CD14-positive monocyte (primary cell): ENCODE data around the gene GRIN2A. TPM values are rescaled to one million over a fixed set of nuclear protein-coding genes. Genes with fewer than 3 reads are reported as not detected.

Experiments
- DNase-seq, 3 donors: peaks; one replicate each; pipeline ENCODE4 v3.0.0-alpha.2; 2011 to 2022
- H2AFZ ChIP-seq: 2 replicates; pipeline ENCODE4 v1.6.0; 2012; ENCODE audit warnings: mild to moderate bottlenecking, low read depth, low read length, inconsistent platforms; ENCODE audit not compliant: insufficient read depth, poor library complexity, severe bottlenecking
- H3K27ac ChIP-seq, 2 donors: 1 replicate in 1 of 2; 2 replicates in 1 of 2; pipeline ENCODE4 v1.5.1; 2012 to 2013; ENCODE audit warnings: low read length in 2 of 2, control low read depth in 1 of 2, inconsistent platforms in 1 of 2, low read depth in 1 of 2, mild to moderate bottlenecking in 1 of 2
- H3K27me3 ChIP-seq, 2 donors: one replicate each; pipeline versions ENCODE4 v1.6.0 to v1.6.1; 2011 to 2013; ENCODE audit warnings: low read length in 2 of 2; ENCODE audit not compliant: control insufficient read depth in 2 of 2, insufficient read depth in 2 of 2
- H3K36me3 ChIP-seq, 2 donors: replicated peaks in 1 of 2; 1 replicate in 1 of 2; 2 replicates in 1 of 2; pipeline versions ENCODE4 v1.5.1 to v1.6.1; 2012 to 2013; ENCODE audit warnings: low read length in 2 of 2, control low read depth in 1 of 2, inconsistent platforms in 1 of 2, mild to moderate bottlenecking in 1 of 2; ENCODE audit not compliant: insufficient read depth in 2 of 2, control insufficient read depth in 1 of 2
- H3K4me1 ChIP-seq, 2 donors: 1 replicate in 1 of 2; 2 replicates in 1 of 2; pipeline versions ENCODE4 v1.5.1 to v1.6.1; 2012 to 2013; ENCODE audit warnings: low read length in 2 of 2, control low read depth in 1 of 2, inconsistent platforms in 1 of 2, mild to moderate bottlenecking in 1 of 2, moderate library complexity in 1 of 2; ENCODE audit not compliant: insufficient read depth in 2 of 2, control insufficient read depth in 1 of 2
- H3K4me2 ChIP-seq: replicated peaks from 2 replicates; pipeline ENCODE3; 2012; ENCODE audit warnings: low read length, moderate library complexity, mild to moderate bottlenecking; ENCODE audit not compliant: poor library complexity, severe bottlenecking; ENCODE audit errors: extremely low read depth
- H3K4me3 ChIP-seq, 3 experiments: fragments of 200-600 bp in 1 of 3; sonication (generic) in 1 of 3; replicated peaks in 1 of 3; 1 replicate in 2 of 3; 2 replicates in 1 of 3; pipeline ENCODE4 v1.5.1; 2011 to 2013; ENCODE audit warnings: low read length in 3 of 3, mild to moderate bottlenecking in 3 of 3, control low read depth in 2 of 3, low read depth in 2 of 3, inconsistent platforms in 1 of 3, moderate library complexity in 1 of 3
- H3K79me2 ChIP-seq: 2 replicates; pipeline ENCODE4 v1.6.0; 2012; ENCODE audit warnings: mild to moderate bottlenecking, control low read depth, inconsistent platforms, low read length, moderate library complexity; ENCODE audit not compliant: insufficient read depth
- H3K9ac ChIP-seq: 2 replicates; pipeline ENCODE4 v1.6.0; 2017; ENCODE audit warnings: low read length, mild to moderate bottlenecking; ENCODE audit not compliant: insufficient read depth, poor library complexity, severe bottlenecking
- H3K9me3 ChIP-seq, 2 donors: replicated peaks in 1 of 2; 1 replicate in 1 of 2; 2 replicates in 1 of 2; pipeline versions ENCODE4 v1.5.1 to v1.6.1; 2012 to 2013; ENCODE audit warnings: low read length in 2 of 2, control low read depth in 1 of 2; ENCODE audit not compliant: control insufficient read depth in 1 of 2, insufficient read depth in 1 of 2
- H4K20me1 ChIP-seq: 2 replicates; pipeline ENCODE4 v1.6.0; 2012; ENCODE audit warnings: mild to moderate bottlenecking, low read length, control low read depth, moderate library complexity; ENCODE audit not compliant: insufficient read depth
- H3K27ac Mint-ChIP-seq, 7 donors: one replicate each; pipeline ENCODE4 v1.8.0; 2020; ENCODE audit warnings: mild to moderate bottlenecking in 7 of 7, mixed read lengths in 7 of 7, moderate library complexity in 6 of 7, inconsistent platforms in 2 of 7
- H3K27me3 Mint-ChIP-seq, 3 donors: one replicate each; pipeline ENCODE4 v1.8.0; 2021 to 2022; ENCODE audit warnings: low read depth in 3 of 3, mild to moderate bottlenecking in 3 of 3, mixed read lengths in 3 of 3, moderate library complexity in 3 of 3, inconsistent platforms in 1 of 3
- H3K36me3 Mint-ChIP-seq, 2 donors: one replicate each; pipeline ENCODE4 v1.8.0; 2020; ENCODE audit warnings: mixed read lengths in 2 of 2, inconsistent platforms in 1 of 2, mild to moderate bottlenecking in 1 of 2
- H3K4me1 Mint-ChIP-seq: one replicate; pipeline ENCODE4 v1.8.0; 2020; ENCODE audit warnings: mild to moderate bottlenecking, mixed read lengths
- H3K4me3 Mint-ChIP-seq, 2 donors: one replicate each; pipeline ENCODE4 v1.8.0; 2020; ENCODE audit warnings: mild to moderate bottlenecking in 2 of 2, mixed read lengths in 2 of 2, moderate library complexity in 1 of 2
- H3K9me3 Mint-ChIP-seq, 7 donors: one replicate each; pipeline ENCODE4 v1.8.0; 2020 to 2022; ENCODE audit warnings: mixed read lengths in 7 of 7, mild to moderate bottlenecking in 6 of 7, moderate library complexity in 6 of 7, inconsistent platforms in 2 of 7
- CTCF ChIP-seq: fragments of 200-600 bp; IDR thresholded peaks from one replicate; pipeline ENCODE4 v1.8.0; 2022; ENCODE audit warnings: antibody characterized with exemption, mild to moderate bottlenecking
- WGBS: methylation state at CpG from one replicate; pipeline ENCODE4 v1.1.5; 2013; ENCODE audit warnings: missing lambda C conversion rate; ENCODE audit not compliant: insufficient coverage; 5-methylcytosine and 5-hydroxymethylcytosine counted together
- intact Hi-C, 2 donors: fragments of 100-400 bp; cut with micrococcal nuclease; formaldehyde crosslinking; loops; one replicate each; pipeline versions ENCODE4 v1.15.0 to v1.15.1; 2023
- polyA plus RNA-seq, 3 donors: library from polyadenylated mRNA; depleted of rRNA in 1 of 3; unstranded in 2 of 3; stranded (reverse) in 1 of 3; fragments of 300-500 nt in 2 of 3; fragments of >200 nt in 1 of 3; fragmentation: Illumina TruSeq in 2 of 3; gene quantifications; 1 replicate in 2 of 3; 2 replicates in 1 of 3; pipeline ENCODE4 v1.2.3, GENCODE V29; 2012 to 2021

Gene GRIN2A
- polyA plus RNA-seq, 3 donors, result not detected

GRCh38 chr16:10113248-10113647 lies 69.0 kb downstream of the GRIN2A start:
- no peaks in the 10 kb centered on the region for H3K36me3 Mint-ChIP-seq
- no peak overlapping the region for H3K4me3 Mint-ChIP-seq
- Histone ChIP-seq H4K20me1 (no peaks in the 10 kb centered on the region), H3K4me1 (no peaks in the 10 kb centered on the region), H3K9ac (no peak overlapping the region), H3K4me2 (no peak overlapping the region), H3K27ac (no peak overlapping the region), H3K27me3 (no peaks in the 10 kb centered on the region), H3K4me3 (no peak overlapping the region), H3K79me2 (no peaks in the 10 kb centered on the region), H3K36me3 (no peaks in the 10 kb centered on the region), H3K9me3 (no peaks in the 10 kb centered on the region), H2AFZ (no peak overlapping the region)
- WGBS, result 86% methylated on average over 4 of the region's 7 CpGs
- intact Hi-C loops, result no loop called here
- DNase-seq, result no peak
- H3K27me3 Mint-ChIP-seq, result peaks cover 0 to 3% (median 0%) of the 10 kb centered on the region in 3 donors
- H3K9me3 Mint-ChIP-seq, result peaks cover 0 to 8% (median 3%) of the 10 kb centered on the region in 7 donors
- no peaks in the 10 kb centered on the region for H3K4me1 Mint-ChIP-seq
- no peak for TF ChIP-seq CTCF
- H3K27ac Mint-ChIP-seq, result no peak overlapping the region

- H3K4me1 Mint-ChIP-seq, result no peaks in the 10 kb centered on the region
- H3K9me3 Mint-ChIP-seq, result peaks cover 0 to 8% (median 3%) of the 10 kb centered on the region in 7 donors
- H3K36me3 ChIP-seq, result no peaks in the 10 kb centered on the region
- no peak overlapping the region for H3K4me3 Mint-ChIP-seq
- H3K27me3 Mint-ChIP-seq, result peaks cover 0 to 3% (median 0%) of the 10 kb centered on the region in 3 donors
- H3K79me2 ChIP-seq, result no peaks in the 10 kb centered on the region
- H3K27ac Mint-ChIP-seq, result no peak overlapping the region
- no peaks in the 10 kb centered on the region for H3K9me3 ChIP-seq
- no peaks in the 10 kb centered on the region for H3K4me1 ChIP-seq
- TF ChIP-seq CTCF, result no peak
- H4K20me1 ChIP-seq, result no peaks in the 10 kb centered on the region
- no peak overlapping the region for H3K9ac ChIP-seq
- H2AFZ ChIP-seq, result no peak overlapping the region
- H3K36me3 Mint-ChIP-seq, result no peaks in the 10 kb centered on the region
- no peak overlapping the region for H3K4me3 ChIP-seq
- intact Hi-C loops, result no loop called here
- DNase-seq, result no peak
- H3K27ac ChIP-seq, result no peak overlapping the region
- 79% methylated on average over 3 of the region's 5 CpGs for WGBS
- no peaks in the 10 kb centered on the region for H3K27me3 ChIP-seq
- H3K4me2 ChIP-seq, result no peak overlapping the region
Measured at GRCh38 chr16:10112021-10112420, 70.2 kb downstream of the GRIN2A start.
